ENCODE data around the gene SLC25A21.
"Not testable (repeated sequence)": the region's sequence is repeated elsewhere in the genome, so short reads cannot be mapped to it uniquely, and the experiment has no call there.

Gene SLC25A21

DNA sequence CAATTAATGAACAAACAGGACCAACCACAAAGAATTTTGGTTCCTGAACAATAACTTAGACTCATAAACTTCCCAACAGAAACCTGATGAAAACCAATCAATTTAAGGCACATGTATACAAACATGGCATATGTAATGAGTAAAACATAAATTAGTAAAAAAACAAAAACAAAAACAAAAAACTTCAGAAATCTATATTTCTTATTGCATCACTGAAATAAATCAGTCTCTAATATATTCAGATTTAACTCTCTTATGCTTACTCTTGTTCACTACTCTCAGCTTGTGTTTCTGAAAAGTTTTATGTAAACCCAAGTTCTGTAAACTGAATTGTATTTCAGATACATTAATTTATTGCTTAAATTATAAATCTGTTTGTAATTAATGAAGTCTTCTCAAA lies 233.7 kb downstream of the SLC25A21 start:
- DNase-seq, result no peak

DNA sequence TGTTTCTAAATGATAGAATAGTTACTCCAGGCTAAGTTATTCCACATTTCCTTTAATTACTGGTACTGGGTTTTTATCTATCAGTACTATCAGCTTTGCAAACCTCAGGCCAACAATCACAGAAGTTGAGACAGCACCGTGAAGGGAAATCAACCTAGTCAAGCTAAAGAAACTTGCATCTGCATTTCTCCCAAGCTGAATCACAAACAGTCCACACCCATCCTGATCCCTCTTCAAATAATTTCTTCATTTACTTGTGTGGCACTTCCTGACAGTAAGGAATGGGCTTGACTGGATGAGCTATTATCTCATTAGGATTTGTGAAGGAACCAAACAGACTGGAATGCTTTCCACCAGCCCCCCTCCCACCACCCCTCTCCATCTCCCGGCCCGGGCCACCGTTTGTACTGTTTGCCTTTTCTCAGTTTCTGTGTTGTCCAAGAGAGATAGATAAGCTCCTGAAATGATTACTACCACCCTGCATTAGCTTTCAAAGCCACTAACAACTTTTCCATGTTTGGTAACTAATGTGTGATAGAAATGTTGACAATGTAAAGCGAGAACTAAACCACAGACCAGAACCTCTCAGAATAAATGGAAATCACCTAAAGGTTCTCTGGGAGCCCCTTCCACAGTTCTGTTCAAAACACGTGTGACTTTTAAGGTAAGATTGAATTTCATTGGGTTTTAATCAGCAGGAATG lies 236.3 kb downstream of the SLC25A21 start:
- DNase-seq, result no peak

DNA sequence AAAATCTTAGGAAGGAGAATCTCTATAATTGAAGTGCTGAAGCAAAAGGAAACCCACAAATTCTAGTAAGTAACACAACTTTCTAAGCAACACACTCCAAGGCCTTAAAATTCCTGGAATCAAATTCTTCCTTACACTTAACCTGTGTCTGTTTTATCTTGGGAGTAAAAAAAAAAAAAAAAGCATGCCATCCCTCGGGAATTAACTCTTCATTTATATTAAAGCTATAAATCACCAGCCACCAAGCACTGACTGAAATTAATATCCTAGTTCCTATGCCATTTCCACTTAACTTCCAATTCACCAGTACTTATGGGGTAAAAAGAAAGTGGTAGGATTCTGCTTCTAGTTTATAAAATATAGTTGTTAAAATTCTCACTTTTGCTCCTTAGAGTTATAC lies 238.1 kb downstream of the SLC25A21 start:
- no peak for DNase-seq

DNA sequence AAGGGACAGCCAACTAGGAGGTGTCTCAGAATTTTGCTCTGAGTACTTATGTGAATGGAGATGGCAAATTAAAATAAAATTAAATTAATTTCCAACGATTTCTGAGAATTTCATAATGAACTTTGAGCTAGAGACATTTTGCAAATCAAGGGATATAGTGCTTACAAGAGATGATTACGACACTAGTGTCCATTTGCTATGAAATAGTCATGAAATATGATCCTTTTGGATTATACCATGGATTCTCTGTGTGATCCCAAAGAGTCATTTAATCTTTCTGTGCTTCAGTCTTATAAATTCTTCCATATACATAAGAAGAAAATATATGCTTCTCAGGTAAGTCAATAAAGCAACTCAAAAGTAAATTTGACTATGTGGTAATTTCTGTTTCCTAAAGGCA lies 240.6 kb downstream of the SLC25A21 start:
- no peak for DNase-seq

- DNase-seq, result no peak
These were observed 244.0 kb downstream of the SLC25A21 start for GRCh38 chr14:36928432-36928831.

- no peak for DNase-seq
These were observed 247.3 kb downstream of the SLC25A21 start for GRCh38 chr14:36925094-36925493.

- no peak for DNase-seq
These were observed 255.7 kb downstream of the SLC25A21 start for GRCh38 chr14:36916668-36917067.

DNA sequence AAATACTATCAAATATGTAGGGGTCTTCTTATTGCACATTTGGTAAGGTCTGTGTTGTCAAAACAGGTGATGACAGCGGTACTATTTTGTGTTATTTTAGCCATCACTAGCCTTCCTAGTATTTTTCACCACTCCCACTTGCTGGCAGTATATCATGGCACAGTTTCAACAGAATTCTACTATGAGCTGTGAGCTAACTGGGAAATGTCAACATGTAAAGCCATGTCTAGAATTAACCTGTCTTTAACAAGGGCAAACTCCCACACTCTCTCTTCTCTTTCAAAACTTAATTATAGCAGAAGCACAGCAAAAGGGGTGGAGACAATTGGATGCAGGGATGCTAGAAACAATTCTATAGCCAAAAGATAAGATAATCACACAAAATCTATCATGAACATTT lies 257.3 kb downstream of the SLC25A21 start:
- no peak for DNase-seq

DNA sequence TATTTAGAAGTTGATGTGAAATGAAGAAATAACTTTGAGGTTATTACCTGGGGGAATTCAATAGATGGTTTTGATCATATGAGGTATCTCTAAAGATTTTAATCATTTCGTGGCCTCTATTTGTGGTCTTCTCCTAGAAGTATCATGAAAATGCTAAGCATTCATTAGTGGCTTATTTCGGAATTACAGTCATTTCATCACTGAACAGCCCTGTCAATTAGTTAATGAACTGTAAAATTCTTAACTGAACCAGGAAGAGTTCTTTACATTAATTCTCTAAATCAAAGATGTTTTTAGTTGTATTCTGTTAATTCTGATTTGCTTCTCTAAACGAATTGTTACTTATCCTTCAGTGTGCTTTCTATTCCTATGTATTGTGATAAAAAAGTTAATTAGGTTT lies 261.8 kb downstream of the SLC25A21 start:
- DNase-seq, result no peak

DNA sequence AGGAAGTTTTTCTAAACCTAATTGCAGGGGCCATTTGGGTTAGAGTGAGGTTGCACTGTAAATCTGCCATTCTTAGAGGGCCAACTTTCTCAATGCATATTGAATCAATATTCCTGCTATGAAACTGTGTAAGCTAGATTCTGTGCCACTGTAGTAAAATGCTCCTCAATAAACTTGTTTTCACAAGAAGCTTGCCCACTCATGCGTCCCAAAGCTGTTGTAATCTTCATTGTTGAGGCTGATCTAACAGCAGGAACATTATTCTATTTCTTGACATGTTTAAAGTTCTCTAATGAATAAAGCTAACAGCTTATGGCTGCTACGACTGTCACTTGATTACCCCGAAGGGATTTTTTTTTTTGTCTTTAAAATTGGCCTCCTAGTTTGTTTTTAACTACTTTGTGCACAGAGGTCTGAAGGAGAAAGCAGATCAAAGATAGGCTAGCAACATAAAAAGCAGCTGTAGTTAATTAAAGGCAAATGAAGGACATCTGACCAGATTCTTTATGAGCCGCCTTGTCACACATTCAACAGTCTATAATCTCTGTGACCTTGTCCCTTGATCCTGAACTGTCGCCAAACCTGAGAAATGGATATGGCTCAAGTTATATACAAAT lies 267.0 kb downstream of the SLC25A21 start:
- no peak for DNase-seq

DNA sequence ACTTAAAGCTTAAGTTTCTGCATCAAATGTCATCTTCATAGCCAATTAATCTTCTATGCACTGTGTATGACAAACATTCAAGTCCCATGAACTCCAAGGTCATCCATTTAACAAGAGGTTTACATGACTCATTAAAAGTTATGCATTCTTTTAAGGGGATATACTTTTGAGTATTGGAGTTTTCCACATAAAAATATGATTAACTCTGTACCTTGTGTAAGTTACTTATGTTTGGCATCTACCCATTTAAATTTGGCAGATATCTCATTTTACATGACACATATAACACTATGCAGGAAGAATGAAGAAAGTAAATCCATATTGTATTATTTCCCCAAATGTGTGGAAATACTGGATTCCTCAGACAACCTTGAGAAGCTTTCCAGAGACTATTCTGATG lies 270.5 kb downstream of the SLC25A21 start:
- DNase-seq, result no peak

DNA sequence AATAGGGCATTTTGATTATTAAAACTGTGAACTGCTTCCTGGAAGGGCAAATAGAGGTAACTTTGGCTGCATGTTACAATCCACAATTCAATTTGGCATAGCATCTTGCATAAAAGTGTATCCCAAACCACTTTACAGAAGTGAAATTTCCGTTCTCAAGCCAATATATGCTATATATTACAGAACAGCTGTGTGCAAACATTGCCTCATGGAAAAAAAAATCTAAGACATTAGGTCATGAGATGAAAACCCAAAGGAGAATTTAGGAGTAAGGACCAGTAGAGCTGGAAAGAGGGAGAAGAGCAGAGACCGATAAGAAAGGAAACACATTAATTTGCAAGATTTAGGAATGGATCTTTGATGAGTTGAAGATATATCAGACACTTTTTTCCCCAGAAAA lies 271.6 kb downstream of the SLC25A21 start:
- no peak for DNase-seq

DNA sequence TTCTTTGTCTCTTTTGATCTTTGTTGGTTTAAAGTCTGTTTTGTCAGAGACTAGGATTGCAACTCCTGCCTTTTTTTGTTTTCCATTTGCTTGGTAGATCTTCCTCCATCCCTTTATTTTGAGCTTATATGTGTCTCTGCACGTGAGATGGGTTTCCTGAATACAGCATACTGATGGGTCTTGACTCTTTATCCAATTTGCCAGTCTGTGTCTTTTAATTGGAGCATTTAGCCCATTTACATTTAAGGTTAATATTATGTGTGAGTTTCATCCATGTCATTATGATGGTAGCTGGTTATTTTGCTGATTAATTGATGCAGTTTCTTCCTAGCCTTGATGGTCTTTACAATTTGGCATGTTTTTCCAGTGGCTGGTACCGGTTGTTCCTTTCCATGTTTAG lies 276.1 kb downstream of the SLC25A21 start:
- not testable (repeated sequence) for DNase-seq

DNA sequence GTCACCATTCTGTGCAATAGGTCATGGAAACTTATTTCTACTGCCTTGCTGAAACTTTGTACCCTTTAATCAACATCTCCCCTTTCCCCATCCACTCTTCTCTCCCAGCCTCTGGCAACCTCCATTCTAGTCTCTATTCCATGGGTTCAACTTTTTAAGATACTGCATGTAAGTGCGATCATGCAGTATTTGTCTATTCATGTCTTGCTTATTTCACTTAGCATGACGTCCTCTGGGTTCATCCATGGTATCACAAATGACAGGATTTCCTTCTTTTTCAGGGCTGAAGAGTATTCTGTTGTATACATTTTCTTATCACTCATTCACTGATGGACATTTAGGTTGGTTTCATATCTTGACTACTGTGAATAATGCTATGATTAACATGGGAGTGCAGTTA lies 288.4 kb downstream of the SLC25A21 start:
- DNase-seq, result no peak

GRCh38 chr14:36880276-36880675 lies 292.1 kb downstream of the SLC25A21 start:
- no peak for DNase-seq

GRCh38 chr14:36879558-36879957 lies 292.8 kb downstream of the SLC25A21 start:
- DNase-seq, result no peak

DNA sequence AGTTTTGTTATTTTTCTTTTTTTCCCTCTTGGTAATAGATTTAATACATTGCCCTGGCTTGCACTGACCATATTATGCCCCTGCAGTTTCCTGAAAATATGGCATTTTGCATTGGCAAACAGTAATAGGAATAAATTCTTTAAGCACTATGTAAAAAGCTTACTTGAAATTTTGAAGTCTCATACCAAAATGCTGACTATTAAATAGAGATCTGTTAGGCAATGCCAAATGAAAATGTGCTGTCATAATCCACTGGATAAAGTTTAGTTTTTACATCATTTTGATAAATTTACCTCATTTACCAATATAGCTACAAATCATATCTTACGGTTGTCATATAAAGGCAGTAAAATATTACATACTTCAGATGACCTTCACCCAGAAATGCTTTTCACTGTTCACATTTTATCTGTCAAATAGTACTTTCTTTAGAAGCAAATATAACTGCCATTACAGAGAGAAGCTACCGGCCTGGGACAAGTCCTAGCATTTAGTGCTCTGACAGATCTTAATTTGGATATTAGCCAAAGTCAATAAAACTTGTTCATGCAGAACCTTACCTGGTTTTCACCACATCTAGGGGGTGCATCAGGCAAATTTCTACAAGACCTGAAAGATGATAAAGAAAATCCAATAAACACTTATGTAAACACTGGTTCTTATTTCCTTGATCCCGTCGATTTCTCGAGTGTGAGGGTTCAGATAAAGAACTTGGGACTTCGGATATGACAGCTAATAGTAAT lies 297.8 kb downstream of the SLC25A21 start:
- no peak for DNase-seq

- DNase-seq, result no peak
These were observed 301.6 kb downstream of the SLC25A21 start for GRCh38 chr14:36870776-36871175.

- no peak for DNase-seq
These were observed 303.3 kb downstream of the SLC25A21 start for GRCh38 chr14:36869125-36869524.

GRCh38 chr14:36866867-36867266 lies 305.5 kb downstream of the SLC25A21 start:
- no peak for DNase-seq

- no peak for DNase-seq
These were observed 309.1 kb downstream of the SLC25A21 start for GRCh38 chr14:36863271-36863670.

- DNase-seq, result not testable (repeated sequence)
These were observed 310.2 kb downstream of the SLC25A21 start for GRCh38 chr14:36862237-36862636.

DNA sequence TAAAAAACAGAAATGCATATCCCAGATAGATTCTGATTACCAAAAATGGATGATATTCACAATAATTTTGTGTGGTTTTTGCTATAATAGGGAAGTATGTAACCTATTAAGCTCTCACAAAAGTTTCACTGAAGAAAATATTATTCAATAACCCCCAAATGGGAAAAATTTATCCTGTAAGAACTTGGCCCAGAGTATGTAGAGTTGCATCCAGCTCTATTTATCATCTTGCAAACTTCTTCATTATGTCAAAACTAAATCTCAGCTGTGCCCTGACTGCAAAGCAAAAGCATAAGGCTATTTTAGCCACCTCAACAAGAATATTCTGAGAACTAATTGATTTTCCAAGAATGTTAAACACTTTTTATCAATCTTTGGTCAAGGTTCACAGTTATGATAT lies 311.6 kb downstream of the SLC25A21 start:
- DNase-seq, result no peak

- DNase-seq, result no peak
These were observed 313.3 kb downstream of the SLC25A21 start for GRCh38 chr14:36859119-36859518.

Data from T1000 (cell line).